HG02870 (cell line): ENCODE measurements around the gene TMEM108.

ENCODE experiments used
- ATAC-seq: cut with Tn5 transposase; IDR thresholded peaks from one replicate; pipeline ENCODE4 v1.9.1; 2021; ENCODE audit warnings: mild to moderate bottlenecking, moderate library complexity; ENCODE audit not compliant: unreplicated experiment

The TMEM108 gene

DNA sequence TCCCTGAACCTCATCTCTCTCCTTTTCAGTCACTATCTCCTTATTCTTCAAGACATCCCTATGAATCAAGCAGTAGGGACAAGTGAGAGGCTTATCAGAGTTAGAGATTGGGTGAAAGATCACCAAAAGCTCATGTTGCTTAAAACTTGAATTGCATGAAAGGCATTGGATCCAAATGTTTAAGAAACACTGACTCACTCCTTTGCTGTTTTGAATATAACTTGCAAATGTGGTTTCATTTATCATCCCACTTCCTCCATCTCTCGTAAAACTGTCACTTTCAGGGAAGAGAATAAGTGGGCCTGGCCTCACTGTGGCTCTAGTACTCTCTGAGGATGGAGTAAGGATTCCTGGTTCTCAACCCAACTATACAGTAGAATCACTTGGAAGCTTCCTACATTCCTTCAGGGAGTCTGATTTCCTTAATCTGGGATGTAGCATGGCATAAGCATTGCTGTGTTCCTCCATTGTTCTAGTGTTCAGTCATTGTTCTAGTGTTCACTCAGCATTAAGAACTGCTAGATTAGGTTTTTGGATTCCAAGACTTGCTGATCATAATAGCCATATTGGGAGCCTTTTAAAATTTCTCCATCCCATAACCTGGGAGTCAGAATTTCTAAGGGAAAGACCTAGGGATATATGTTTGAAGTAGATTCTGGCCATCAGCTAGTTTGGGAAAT is 171.8 kb downstream of the TMEM108 start:
- ATAC-seq = peak; percentile 39

DNA sequence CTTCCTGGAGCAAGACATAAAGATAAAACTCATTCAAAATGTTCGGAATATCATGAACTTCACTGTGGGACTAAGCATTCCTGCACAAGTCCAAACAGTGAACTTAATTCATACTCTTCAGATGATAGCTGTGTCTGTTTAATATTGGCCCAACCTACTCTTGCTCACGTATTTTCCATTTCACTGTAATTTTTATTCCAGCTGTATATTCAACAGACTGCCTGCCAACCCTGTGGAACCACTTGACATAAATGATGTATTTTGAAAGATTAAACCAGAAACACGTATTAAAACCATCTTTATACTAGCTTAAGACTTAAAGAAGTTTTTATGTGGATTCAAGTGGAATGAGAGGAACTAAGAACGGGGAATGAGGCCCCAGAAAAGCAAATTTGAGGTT is 172.5 kb downstream of the TMEM108 start:
- no peak for ATAC-seq

DNA sequence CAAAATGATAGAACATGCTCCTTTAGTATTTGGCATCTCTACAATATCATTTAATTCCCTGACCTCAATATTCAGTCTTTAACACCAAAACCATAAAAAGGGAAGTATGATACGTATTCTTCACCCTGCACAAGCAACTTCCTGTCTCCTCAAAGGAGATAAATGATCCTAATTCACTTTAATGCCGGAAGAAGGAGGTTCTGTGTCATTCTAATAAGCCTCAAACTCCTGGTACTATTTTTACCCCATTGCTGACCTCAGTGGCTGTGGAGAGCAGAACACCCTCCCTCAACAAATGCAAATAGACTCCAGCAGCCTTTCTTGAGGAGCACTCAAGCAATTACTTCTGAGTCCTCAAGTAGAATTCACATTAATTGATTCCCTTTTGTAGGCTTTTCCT is 173.3 kb downstream of the TMEM108 start:
- peak; percentile 93 for ATAC-seq

DNA sequence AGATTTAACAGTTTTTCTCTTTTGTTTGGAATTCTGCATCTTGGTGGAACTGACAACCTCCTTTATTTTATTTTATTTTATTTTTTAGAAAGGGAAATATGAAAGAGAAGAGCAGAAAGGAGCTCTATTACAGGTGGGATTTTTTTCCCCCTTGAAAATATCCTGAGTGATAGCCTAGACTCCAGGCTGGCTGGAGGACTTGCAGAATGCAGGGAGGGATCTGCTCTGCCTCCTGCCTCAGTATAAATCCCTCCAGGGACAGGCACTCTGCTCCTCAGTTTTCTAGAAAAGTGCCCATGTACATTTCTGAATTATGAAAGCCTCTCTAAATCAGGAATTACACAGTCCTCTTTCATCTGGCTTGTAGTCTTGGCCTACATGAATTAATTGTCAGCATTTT is 173.7 kb downstream of the TMEM108 start:
- ATAC-seq = no peak

DNA sequence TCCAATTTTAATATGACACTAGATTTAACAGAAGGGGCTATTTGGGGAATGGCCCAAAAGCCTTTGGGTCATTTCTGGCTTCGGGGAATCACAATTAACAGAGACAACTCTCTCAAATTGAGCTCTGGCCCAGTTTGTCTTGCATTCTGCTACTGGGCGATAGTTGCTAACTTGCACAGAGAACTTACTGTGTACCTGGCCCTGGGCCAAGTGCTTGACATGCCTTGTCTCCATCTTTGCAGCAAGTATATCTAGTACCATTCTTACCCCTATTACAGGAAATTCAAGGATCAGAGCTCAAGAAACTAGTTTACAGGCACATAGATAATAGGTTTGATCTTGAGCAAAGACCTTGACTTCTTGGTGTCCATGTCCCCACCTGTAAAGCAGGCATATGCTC is 175.7 kb downstream of the TMEM108 start:
- ATAC-seq = no peak

DNA sequence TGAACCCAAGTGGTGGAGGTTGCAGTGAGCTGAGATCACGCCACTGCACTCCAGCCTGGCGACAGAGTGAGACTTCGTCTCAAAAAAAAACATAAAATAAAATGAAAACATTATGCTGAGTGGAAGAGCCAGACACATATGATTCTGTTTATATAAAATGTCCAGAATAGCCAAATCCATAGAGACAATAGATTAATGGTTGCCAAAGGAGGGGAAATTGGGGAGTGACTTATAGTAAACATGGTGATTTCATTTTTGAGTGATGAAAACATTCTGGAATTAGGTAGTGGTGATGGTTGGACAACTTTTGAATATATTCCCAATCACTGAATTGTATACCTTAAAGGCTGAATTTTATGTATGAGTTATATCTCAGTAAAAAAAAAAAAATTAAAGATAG is 189.6 kb downstream of the TMEM108 start:
- ATAC-seq = no peak

DNA sequence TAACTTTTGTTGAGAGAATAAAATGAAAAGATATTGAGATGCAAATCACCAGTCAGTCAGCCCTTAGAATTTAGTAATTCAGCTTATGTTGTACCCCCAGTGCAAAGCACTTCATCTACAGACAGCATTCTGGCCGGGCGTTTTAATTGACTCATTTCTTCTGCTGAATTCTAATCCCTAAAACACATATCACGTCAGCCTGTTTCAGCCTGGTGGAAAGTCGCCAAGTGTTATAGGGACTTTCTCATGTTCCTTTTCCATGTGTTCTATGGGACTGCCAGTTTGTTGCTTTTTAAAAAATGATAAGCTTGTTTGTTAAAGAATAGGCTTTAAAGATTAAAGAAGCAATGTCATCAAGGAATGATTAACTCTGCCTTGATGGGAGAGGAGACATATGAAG is 192.0 kb downstream of the TMEM108 start:
- ATAC-seq = no peak

DNA sequence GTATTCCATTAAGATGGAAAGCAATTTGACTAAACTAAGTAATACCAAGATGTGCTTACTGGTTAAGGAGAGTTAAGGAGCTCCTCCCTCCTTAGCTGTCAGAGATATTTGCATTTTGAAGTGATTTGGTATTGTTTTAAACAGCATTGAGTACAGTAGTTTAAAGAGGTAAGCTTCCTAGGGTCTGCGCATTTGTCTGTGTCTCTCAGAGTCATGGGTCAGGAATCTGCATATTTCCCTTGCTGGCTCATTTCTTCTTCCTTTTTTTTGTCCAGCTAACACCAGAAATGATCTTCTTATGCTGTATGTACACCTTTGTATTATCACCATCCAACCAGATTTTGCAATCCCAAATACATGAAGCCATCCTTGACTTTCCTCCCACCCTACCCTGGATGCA is 198.7 kb downstream of the TMEM108 start:
- ATAC-seq = no peak

DNA sequence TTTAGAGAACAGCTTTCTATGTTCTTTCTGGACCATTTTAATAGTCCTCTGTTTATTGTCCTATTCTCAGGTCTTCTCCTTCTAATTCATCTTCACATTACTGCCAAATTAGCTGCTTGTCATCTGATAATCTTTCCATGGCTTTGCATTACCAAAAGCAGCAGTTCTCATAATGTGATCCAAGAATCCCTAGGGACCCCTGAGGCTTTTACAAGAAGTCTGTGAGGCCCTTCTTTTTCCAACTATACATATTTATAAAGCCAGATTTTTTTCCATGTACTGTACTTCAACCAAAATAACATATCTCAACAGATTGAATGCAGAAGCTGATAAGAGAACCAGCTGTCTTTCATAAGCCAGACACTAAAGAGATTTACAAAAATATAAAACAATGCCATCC is 199.2 kb downstream of the TMEM108 start:
- no peak for ATAC-seq

DNA sequence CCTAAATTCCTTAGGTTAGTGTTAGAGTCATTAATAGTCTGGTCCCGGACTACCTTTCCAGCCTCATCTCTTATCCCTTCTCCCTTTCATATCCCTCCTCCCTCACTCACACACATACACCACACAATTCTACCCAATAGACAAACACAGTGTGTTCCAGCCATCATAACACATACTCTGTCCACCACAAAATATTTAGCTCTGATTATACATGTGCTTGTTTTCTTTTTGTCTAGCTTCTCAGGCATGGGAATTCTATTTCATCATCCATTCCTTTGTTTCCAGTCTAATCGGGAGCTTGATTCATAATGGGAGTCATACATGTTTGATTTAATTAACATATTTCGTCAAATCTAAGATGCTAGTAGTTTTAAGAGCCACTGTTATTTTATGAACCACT is 199.8 kb downstream of the TMEM108 start:
- no peak for ATAC-seq

DNA sequence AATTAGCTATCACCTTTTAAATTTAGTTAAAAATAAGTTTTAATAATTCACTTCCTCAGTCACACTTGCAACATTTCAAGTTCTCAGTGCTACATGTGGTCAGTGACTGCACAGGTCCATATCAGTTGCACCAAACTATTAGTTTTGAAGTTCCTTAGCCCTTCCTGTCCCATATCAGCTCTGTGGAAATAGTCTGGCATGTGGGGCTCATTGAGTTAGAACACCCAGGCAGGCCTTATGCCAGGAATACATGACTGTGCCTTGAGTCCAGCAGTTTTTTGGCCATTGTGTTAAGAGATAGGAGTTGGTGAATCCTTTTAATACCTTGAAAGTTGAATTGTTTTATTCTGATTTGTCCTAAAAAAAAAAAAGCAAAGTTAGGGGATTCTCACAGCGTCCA is 207.9 kb downstream of the TMEM108 start:
- no peak for ATAC-seq

DNA sequence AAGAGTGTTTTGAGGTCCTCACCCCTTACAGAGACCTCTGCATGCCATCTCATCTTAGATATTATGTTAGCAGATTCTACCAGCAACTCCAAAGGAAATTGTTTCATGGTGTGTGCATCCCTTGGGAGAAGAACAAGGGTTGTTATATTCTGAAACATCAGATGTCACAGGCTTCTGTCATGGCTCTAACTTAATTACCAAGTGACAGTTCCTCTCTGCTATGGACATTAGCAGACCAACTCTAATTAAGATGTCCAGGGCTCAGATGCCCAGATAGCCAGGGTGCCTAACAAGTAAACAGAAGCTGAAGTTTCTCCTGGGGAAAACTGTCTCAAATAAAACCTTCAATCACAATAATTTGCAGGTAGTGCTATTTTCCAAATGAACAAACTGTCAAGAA is 208.6 kb downstream of the TMEM108 start:
- no peak for ATAC-seq

DNA sequence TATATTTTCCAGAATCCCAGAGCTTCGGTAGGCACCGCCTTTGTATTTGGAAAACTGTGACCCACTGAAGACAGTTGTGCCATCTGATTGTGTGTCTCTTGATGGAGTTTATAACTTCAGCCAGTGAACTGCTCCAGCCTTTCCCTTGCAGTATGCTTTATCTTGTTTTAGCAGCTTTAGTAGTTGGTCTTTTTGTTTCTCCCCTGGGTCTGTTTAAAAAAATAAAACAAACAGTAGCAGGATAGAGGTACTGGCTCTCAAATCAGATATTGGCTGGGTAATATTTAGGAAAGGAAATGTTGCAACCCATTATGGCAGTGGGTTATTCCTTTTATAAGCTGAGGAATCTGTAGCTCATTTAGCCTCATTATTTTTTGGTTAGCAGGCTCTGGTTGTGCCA is 210.2 kb downstream of the TMEM108 start:
- no peak for ATAC-seq

DNA sequence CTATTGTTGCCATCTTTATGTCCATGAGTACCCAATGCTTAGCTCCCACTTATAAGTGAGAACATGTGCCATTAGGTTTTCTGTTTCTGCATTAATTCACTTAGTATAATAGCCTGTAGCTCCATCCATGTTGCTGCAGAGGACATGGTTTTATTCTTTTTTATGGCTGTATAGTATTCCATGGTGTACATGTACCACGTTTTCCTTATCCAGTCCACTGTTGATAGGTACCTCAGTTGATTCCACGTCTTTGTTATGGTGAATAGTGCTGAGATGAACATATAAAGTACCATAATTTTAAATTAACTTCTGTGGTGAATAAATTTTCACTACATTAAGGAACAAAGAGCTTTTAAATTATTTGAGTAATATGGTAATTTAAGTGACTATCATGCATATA is 211.3 kb downstream of the TMEM108 start:
- ATAC-seq = no peak

DNA sequence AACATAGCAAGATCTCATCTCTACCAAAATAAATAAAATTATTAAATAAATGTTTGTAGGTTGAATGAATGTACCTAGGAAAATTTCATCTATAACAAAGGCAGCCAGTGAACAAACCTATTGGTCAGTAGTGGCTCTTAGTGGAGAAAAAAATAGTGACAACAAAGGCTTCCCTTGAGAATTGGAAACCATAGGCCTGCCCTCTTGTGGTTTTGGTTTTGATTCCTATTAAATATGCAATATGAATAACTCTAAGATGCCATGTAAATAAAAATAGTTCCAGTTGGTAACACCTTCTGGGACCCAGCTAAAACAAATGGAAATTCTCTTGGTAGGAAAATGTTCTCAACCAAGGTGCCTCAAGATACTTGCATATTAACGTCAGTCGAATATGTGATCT is 216.0 kb downstream of the TMEM108 start:
- no peak for ATAC-seq

DNA sequence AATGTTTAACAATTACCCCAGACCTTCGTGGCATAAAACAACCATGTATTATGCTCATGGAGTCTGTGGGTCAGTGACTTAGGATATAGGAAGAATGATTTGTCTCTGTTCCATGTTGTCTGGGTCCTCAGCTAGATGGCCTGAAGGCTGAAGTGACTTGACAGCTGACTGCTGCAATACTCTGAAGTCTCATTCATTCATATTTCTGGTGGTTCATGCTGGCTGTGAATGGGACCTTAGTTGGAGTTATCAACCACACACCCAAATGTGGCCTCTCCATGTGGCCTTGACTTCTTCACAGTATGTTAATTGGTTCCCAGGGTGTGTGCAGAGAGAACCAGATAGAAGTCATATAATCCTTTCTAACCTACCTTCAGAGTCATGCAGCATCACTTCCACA is 216.5 kb downstream of the TMEM108 start:
- ATAC-seq = no peak

DNA sequence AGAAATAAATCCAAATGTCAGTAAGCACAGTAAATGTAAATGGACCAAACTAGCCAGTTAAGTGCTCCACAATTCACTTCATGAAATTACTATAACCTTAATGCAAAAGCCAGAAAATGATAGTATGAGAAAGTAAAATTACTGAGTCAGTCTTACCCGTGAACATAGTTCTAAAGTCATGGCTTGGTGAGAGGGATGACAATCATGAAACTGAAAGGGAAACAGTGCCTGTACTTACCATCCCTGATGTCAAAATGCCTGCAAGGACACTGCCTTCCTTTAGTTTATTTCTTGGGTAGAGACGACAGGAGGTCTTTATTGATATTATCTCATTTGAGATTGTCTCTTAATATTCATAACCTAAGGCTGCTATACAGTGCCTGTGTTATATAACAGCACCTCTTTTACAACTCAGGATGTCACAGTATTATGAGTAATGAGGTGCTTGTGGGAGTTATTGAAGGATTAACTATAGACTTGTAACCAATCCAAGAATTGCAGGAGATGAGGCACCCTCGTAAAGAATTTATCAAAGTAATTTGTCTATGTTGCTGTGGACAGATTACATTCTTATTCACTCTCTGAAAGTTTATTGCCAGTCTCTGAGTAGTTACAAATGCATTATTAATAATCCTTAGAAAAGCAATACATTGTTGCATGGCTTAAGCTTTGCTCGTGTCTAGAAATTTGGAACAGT is 218.7 kb downstream of the TMEM108 start:
- ATAC-seq = peak; percentile 57

DNA sequence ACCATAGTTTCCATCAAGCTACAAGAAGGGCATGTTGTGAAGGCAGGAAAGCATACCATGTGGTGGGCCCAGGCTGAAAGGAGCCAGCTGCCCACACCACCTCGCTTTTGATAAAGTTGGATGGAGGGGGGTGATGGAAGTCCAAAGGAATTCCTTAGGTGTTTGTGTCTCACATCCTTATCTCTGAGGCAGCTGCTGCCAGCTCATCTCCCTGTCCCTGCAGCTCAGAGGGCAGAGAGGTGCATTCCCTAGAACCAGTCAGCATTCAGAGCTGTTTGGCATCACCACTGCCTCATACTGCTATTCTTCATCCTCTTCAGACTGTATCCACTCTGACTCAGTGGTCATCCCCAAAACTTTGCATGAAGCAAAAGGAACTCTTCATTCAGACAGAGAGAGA is 220.2 kb downstream of the TMEM108 start:
- ATAC-seq = no peak

DNA sequence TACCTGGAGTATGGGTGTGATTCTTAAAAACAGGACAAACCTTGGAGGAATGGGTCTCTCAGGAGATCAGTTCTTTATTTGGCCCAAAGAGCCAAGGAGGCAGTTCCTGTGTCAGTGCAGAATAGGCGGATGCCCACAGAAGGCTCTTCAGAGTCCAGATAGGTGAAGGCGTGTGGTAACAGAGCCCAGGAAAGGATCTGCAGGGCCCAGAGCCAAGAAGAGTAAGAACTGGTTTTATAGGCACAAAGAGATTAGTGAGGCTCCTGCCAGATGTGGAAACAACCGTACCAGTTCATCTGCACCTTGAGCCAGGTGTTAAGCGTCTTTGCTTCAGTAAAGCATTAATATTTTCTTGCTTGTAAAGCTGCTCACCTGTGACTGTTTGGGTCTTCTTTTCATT is 221.6 kb downstream of the TMEM108 start:
- ATAC-seq = no peak

DNA sequence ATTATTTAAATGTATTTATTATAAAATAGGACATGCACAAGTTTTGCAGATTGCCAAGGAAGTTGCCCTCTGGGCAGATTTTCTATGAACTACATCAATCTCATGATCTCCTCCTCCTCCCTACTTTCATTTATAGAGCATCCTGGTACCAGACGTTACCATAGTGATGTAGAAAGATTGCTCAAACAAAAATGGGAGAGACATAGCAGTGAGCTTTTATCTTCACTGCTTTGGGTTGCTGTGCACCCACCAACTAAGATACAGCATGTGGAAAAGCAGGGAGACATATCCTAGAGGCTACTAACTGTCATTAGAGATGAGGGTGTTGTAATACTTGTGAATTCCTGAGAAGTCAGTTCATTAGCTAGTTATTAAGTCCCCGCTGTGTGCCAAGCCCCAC is 224.1 kb downstream of the TMEM108 start:
- no peak for ATAC-seq

DNA sequence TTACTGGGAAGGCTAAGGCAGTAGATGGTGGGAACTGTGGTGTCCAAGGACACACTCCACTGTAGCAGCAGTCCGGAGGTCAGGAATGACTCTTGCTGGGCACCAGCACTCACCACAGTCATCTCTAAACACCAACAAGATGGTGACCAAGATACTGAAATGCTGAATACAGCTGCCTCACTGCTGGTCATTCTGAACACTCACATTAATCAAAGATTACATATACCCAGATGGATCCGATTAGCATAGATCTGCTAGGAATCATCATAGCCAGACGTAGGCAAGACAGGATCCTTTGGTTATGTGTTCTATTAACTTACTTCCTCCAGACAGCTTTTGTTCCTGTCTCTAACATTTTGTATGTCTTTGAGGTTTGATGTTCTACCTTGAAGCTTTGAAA is 226.7 kb downstream of the TMEM108 start:
- no peak for ATAC-seq

DNA sequence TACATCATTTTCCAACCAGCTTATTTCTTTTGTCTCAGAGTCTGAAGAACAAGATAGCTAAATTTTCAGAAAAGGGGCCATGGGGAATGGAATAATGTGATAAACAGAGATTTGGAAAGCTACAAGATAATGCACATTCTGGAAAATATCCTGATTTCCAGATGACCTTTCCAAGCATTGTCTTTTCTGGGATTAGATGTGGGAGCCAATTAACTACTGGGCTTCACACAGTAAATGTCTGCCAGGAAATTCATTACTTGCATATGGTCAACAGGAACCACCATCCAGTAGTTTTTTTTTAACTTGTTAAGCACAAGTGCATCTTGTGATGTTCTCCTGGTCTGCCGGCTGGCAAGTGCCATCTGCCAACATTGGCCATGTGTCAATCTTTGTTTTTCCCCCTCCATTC is 230.5 kb downstream of the TMEM108 start:
- no peak for ATAC-seq

DNA sequence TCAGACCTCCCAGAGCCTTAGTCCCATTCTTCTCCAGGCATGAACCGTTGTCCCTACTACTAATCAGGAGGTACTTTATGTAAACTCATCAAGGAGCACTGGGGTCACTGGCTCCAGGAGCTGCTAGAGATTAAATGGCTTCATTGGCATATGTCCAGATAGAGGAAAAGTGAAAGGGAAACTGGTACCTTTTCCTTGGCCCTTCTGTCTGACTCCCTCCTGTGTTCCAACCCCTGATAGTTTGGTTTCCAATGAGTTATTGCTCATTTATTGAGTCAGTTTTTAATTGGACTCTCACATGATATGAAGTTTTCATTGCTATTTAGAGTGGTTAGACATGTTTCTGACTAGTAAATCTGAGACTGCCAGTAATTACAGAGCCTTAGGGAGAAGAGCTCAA is 231.2 kb downstream of the TMEM108 start:
- ATAC-seq = no peak
